ENCODE results near the gene CCDC146.

The CCDC146 gene

DNA sequence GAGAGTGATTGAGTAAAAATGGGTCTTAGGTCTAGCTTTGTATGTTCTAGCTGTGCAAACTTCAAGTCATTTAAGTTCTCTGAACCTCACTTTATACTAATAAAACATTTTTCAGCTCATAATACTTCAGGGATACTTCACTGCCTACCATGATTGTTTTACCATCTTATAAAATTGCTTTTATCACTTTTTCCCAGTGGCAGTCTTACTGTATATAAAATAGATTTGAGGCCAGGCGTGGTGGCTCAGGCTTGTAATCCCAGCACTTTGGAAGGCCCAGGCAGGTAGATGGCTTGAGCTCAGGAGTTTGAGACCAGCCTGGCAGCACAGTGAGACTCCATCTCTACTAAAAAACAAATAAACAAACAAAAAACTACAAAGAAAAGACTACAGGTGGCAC, 59.8 kb downstream of the CCDC146 start:
- H3K9me3 ChIP-seq (ENCODE audit: low read length) = no peaks in the 10 kb centered on the region
- no peaks in the 10 kb centered on the region for H3K36me3 ChIP-seq (ENCODE audit: insufficient read depth, low read length)
- no peak overlapping the region for H3K9ac ChIP-seq (ENCODE audit: low read length)
- no peaks in the 10 kb centered on the region for H3K27me3 ChIP-seq (ENCODE audit: control insufficient read depth in 1 of 2, insufficient read depth in 2 of 2, low read length in 2 of 2)
- no peak overlapping the region for H3K4me3 ChIP-seq (ENCODE audit: low read depth in 1 of 2, low read length in 2 of 2)
- peak overlapping the region; percentile 17 for H3K27ac ChIP-seq (ENCODE audit: low read depth, low read length)
- H3K4me1 ChIP-seq (ENCODE audit: insufficient read depth, low read length) = peaks cover 24% of the 10 kb centered on the region

DNA sequence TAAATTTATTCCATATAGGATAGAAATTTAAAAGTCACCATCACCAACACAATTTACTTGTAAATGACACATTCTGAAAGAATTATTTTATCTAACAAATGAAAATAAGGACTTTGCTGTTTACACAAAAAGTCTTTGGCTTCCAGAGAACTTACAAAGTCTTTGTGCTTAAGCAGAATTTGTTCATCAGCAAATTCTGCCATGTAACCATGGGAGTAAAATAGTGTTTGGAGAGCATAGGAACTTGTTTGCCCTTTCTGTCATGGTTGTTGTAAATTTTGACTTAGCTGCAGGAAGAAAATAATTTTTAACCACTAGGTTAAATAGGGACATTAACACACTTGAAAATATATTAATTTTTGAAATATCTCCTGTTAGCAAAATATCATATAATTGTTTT, 62.0 kb downstream of the CCDC146 start:
- Histone ChIP-seq H3K4me3 (ENCODE audit: low read depth in 1 of 2, low read length in 2 of 2) (no peak overlapping the region), H3K36me3 (ENCODE audit: insufficient read depth, low read length) (no peaks in the 10 kb centered on the region), H3K27me3 (ENCODE audit: control insufficient read depth in 1 of 2, insufficient read depth in 2 of 2, low read length in 2 of 2) (no peaks in the 10 kb centered on the region), H3K9ac (ENCODE audit: low read length) (no peak overlapping the region), H3K4me1 (ENCODE audit: insufficient read depth, low read length) (peaks cover 24% of the 10 kb centered on the region), H3K9me3 (ENCODE audit: low read length) (no peaks in the 10 kb centered on the region), H3K27ac (ENCODE audit: low read depth, low read length) (peak overlapping the region; percentile 54)

DNA sequence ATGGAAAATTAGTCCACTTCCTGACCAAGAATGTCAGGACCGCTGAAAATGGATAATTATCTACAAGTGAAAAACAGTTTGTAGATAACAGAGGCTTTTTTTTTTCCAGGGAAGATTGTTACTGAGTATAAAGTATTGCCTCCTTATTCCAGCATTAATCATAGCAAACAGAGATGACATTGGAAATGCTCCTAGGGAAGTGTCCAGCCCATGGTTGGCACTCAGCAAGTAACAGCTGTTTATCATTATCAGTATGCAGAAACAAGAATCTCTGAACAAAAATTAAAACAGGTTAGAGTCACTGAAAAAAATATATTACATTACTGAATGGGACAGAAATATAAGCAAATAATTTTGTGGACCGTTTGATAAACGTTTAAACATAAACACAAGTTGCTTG, 62.6 kb downstream of the CCDC146 start:
- Histone ChIP-seq H3K9me3 (ENCODE audit: low read length) (no peaks in the 10 kb centered on the region), H3K27ac (ENCODE audit: low read depth, low read length) (peak overlapping the region; percentile 54), H3K9ac (ENCODE audit: low read length) (no peak overlapping the region), H3K36me3 (ENCODE audit: insufficient read depth, low read length) (no peaks in the 10 kb centered on the region), H3K27me3 (ENCODE audit: control insufficient read depth in 1 of 2, insufficient read depth in 2 of 2, low read length in 2 of 2) (no peaks in the 10 kb centered on the region), H3K4me1 (ENCODE audit: insufficient read depth, low read length) (peaks cover 24% of the 10 kb centered on the region), H3K4me3 (ENCODE audit: low read depth in 1 of 2, low read length in 2 of 2) (no peak overlapping the region)

DNA sequence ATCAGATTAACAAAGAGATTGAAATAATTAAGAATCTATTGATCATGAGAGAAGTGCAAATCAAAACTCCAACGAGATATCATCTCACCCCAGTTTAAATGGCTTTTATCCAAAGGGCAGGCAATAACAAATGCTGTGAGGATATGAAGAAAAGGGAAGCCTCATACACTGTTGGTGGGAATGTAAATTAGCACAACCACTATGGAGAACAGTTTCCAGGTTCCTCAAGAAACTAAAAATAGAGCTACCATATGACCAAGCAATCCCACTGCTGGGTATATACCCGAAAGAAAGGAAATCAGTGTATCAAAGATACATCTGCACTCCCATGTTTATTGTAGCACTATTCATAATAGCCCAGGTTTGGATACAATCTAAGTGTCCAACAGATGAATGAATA, 63.5 kb downstream of the CCDC146 start:
- Histone ChIP-seq H3K9me3 (ENCODE audit: low read length) (no peaks in the 10 kb centered on the region), H3K4me1 (ENCODE audit: insufficient read depth, low read length) (peaks cover 24% of the 10 kb centered on the region), H3K9ac (ENCODE audit: low read length) (no peak overlapping the region), H3K36me3 (ENCODE audit: insufficient read depth, low read length) (no peaks in the 10 kb centered on the region), H3K4me3 (ENCODE audit: low read depth in 1 of 2, low read length in 2 of 2) (no peak overlapping the region), H3K27ac (ENCODE audit: low read depth, low read length) (no peak overlapping the region), H3K27me3 (ENCODE audit: control insufficient read depth in 1 of 2, insufficient read depth in 2 of 2, low read length in 2 of 2) (no peaks in the 10 kb centered on the region)

DNA sequence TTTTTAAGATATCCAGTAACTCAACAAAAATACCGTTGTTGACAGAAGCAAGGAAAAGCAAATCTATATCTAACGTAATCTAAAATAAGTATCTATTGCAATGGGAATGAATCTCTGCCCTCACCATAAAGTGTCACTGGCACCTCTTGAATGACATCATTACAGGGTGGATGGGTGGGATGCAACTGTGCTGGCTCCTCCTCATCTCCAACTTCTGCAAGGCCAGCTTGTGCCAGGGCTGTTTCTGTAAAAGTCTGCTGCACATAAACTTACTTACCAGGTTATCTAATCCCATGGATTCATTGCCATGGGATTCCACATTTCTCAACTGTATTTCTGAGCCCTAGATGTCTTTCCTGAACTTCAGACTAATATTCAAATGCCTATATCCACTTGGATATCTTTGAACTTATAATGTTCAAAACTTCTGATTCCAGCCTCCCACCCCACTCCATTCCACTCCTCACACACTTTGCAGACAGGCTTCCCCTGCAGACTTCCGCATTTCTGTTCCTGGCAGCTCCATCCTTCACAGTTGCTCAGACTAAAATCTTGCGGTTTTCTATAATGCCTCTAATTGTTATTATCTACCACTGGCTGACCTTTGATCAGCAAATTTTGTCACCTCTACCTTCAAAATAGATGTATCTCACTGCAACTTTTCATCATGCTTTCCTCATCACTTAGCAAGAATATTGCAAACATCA, 66.5 kb downstream of the CCDC146 start:
- Histone ChIP-seq H3K4me3 (ENCODE audit: low read depth in 1 of 2, low read length in 2 of 2) (no peak overlapping the region), H3K36me3 (ENCODE audit: insufficient read depth, low read length) (no peaks in the 10 kb centered on the region), H3K27ac (ENCODE audit: low read depth, low read length) (no peak overlapping the region), H3K9ac (ENCODE audit: low read length) (no peak overlapping the region), H3K27me3 (ENCODE audit: control insufficient read depth in 1 of 2, insufficient read depth in 2 of 2, low read length in 2 of 2) (no peaks in the 10 kb centered on the region), H3K4me1 (ENCODE audit: insufficient read depth, low read length) (peaks cover 17% of the 10 kb centered on the region), H3K9me3 (ENCODE audit: low read length) (no peaks in the 10 kb centered on the region)

DNA sequence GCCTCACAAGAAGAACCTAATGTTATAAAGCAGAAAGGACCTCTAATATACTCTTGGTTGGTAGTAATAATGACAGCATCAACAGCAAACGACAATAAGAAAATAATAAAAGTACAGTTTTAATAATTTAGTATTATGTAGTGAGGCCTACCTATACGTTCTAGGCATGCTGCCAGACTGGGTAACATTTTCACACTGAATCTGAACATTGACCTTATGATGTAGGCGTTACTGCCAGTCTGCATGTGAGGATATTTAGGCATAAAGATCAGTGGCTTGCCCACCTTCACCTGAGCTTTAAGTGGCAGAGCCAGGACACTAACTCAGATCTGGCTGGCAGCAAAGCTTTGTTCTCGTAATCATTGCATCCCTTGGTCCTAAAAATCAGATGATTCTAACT, 74.7 kb downstream of the CCDC146 start:
- Histone ChIP-seq H3K9ac (ENCODE audit: low read length) (peak overlapping the region; percentile 4), H3K36me3 (ENCODE audit: insufficient read depth, low read length) (no peaks in the 10 kb centered on the region), H3K27me3 (ENCODE audit: control insufficient read depth in 1 of 2, insufficient read depth in 2 of 2, low read length in 2 of 2) (no peaks in the 10 kb centered on the region), H3K4me3 (ENCODE audit: low read depth in 1 of 2, low read length in 2 of 2) (peak overlapping the region in 1 of 2 donors; percentile 87), H3K4me1 (ENCODE audit: insufficient read depth, low read length) (peaks cover 8% of the 10 kb centered on the region), H3K27ac (ENCODE audit: low read depth, low read length) (peak overlapping the region; percentile 27), H3K9me3 (ENCODE audit: low read length) (no peaks in the 10 kb centered on the region)

DNA sequence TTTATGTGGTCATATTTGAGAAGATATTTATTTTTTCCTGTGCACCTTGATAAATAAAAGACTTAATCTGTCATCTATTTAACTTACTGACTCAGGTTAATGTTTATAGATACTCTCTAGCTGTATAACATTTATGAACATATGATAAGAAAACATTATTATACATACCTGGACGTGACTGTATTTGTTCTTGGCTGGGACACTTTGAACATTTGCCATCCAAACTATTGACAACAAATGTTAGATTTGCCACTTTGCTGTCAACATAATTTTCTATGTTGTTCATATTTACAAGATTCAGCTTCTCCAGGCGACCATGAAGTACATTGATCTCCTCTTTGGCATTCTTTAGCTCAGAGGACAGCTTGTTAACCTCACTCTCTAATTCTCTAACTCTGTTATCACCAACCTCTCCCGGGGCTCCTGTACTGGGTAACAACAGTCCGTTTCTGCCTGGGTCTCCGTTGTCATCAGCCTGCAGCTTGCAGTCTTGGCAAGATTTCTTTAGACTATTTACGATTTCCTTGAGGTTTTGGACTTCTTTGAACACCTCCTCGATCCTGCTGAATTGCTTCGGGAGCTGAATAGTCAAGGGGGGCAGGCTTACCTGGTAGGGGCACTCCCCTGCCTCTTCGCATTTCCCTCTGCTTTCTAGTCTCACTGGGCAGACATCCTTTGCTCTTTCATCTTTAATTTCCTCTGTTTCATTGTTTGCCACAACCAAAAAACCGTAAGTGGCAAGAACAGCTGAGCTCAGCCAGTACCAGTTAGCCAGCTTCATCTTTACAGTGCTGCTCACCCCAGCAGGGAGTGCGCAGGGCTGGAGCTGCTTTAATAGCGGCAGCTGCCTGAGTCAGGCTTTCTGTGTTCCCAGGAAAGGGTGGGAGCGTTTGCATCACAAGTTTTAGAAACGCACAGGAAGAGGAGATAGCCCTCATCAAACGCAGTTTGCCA, 76.9 kb downstream of the CCDC146 start, which contains the start of gene FGL2:
TSS of gene FGL2 (minus strand) at position 807 of the 954 bp plus-strand sequence. CDS start at position 781, 26 bp downstream.
- H3K27me3 ChIP-seq (ENCODE audit: control insufficient read depth in 1 of 2, insufficient read depth in 2 of 2, low read length in 2 of 2) = no peaks in the 10 kb centered on the region
- peak within 1 kb of the TSS; percentile 76 for H3K27ac ChIP-seq (ENCODE audit: low read depth, low read length)
- H3K36me3 ChIP-seq (ENCODE audit: insufficient read depth, low read length) = no peaks in the 10 kb centered on the region
- peak within 1 kb of the TSS; percentile 40 to 87 for H3K4me3 ChIP-seq (ENCODE audit: low read depth in 1 of 2, low read length in 2 of 2)
- peak within 1 kb of the TSS; percentile 88 for H3K9ac ChIP-seq (ENCODE audit: low read length)
- peaks cover 8% of the 10 kb centered on the region for H3K4me1 ChIP-seq (ENCODE audit: insufficient read depth, low read length)
- H3K9me3 ChIP-seq (ENCODE audit: low read length) = no peaks in the 10 kb centered on the region

DNA sequence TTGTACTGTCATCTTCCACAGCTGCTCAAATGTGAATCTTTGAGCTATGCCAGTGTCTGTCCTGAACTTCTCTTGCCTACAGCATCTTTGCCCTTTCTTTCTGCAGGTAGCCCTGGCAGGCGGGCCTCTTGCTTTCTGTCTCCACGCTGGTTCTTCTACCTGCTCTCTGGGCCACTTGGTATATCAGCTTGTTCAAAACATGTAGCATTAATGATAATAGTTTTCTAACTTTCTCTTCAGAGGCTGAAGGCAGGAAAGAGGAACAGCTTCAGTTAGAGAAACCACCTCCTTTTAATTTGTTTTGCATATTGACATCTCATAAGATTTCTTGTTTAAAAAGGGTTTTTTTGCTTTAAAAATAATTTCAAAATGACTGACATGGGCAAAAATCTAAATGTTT, 78.1 kb downstream of the CCDC146 start:
- Histone ChIP-seq H3K4me3 (ENCODE audit: low read depth in 1 of 2, low read length in 2 of 2) (peak overlapping the region; percentile 39 to 87), H3K27ac (ENCODE audit: low read depth, low read length) (peak overlapping the region; percentile 76)

DNA sequence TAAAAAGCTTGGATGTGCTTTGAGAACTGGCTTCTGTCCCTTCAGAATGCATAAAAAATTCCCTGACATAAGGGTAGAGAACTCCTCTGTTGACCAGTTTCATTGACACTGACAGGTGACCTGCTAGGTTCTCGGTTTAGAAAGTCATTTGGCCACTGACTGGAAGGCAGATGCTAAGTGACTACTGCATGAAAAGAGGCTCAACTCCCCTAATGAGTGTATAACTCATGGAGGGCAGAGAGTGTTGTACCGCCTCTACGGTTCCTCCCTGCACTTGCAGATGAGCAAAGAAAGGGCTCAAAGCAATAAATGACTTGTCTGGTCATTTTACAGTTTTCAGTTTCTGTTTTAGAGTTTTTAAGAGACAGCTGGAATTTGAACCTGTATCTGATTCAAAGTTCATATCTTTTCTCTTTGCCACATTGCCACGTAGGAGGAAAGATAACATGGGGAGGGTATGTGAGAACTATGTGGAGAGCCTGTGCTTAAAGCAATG, 80.1 kb downstream of the CCDC146 start:
- no peak overlapping the region for H3K4me3 ChIP-seq (ENCODE audit: low read depth in 1 of 2, low read length in 2 of 2)
- no peaks in the 10 kb centered on the region for H3K9me3 ChIP-seq (ENCODE audit: low read length)
- H3K4me1 ChIP-seq (ENCODE audit: insufficient read depth, low read length) = peaks cover 8% of the 10 kb centered on the region
- no peak overlapping the region for H3K27ac ChIP-seq (ENCODE audit: low read depth, low read length)
- no peaks in the 10 kb centered on the region for H3K36me3 ChIP-seq (ENCODE audit: insufficient read depth, low read length)
- H3K27me3 ChIP-seq (ENCODE audit: control insufficient read depth in 1 of 2, insufficient read depth in 2 of 2, low read length in 2 of 2) = no peaks in the 10 kb centered on the region
- H3K9ac ChIP-seq (ENCODE audit: low read length) = no peak overlapping the region

More for the DNA sequence above, 78.1 kb downstream of the CCDC146 start:
- peaks cover 8% of the 10 kb centered on the region for H3K4me1 ChIP-seq (ENCODE audit: insufficient read depth, low read length)
- H3K9ac ChIP-seq (ENCODE audit: low read length) = no peak overlapping the region
- no peaks in the 10 kb centered on the region for H3K9me3 ChIP-seq (ENCODE audit: low read length)
- H3K36me3 ChIP-seq (ENCODE audit: insufficient read depth, low read length) = no peaks in the 10 kb centered on the region
- H3K27me3 ChIP-seq (ENCODE audit: control insufficient read depth in 1 of 2, insufficient read depth in 2 of 2, low read length in 2 of 2) = no peaks in the 10 kb centered on the region

DNA sequence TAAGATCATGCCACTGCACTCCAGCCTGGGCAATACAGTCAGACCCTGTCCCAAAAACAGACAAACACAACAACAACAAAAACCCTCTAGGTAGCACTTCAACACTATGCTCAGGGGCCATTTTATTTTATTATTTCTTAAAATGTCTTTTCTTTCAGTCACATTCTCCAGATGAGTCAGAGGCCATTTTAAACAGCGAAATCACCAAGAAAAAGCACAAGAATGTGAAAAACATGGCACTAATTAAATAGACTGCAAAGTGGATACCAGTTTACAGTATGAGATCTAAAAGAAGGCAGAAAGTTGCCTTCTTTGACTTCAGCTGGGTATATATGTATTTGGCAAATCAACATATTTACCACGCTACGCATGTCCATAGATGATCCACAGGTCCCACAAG, 83.3 kb downstream of the CCDC146 start:
- Histone ChIP-seq H3K36me3 (ENCODE audit: insufficient read depth, low read length) (no peaks in the 10 kb centered on the region), H3K27ac (ENCODE audit: low read depth, low read length) (no peak overlapping the region), H3K9me3 (ENCODE audit: low read length) (no peaks in the 10 kb centered on the region), H3K27me3 (ENCODE audit: control insufficient read depth in 1 of 2, insufficient read depth in 2 of 2, low read length in 2 of 2) (no peaks in the 10 kb centered on the region), H3K4me3 (ENCODE audit: low read depth in 1 of 2, low read length in 2 of 2) (no peak overlapping the region), H3K4me1 (ENCODE audit: insufficient read depth, low read length) (peaks cover 4% of the 10 kb centered on the region), H3K9ac (ENCODE audit: low read length) (no peak overlapping the region)

DNA sequence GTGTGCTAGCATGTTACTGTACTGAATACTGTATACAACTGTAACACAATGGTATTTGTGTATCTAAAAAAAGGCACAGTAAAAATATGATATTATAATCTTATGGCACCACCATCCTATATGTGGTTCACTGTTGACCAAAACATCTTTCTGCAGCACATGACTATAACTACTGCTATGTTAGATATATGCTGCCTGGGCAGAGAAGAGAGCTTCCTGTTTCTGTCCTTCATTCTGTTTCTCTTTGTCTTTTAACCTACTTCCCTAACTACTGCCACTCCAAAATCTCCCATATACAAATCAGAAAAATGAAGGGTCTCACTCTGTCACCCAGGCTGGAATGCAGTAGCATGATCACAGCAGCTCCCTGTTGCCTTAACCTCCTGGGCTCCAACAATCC, 86.0 kb downstream of the CCDC146 start:
- H3K9me3 ChIP-seq (ENCODE audit: low read length) = no peaks in the 10 kb centered on the region
- H3K4me3 ChIP-seq (ENCODE audit: low read depth in 1 of 2, low read length in 2 of 2) = no peak overlapping the region
- H3K27me3 ChIP-seq (ENCODE audit: control insufficient read depth in 1 of 2, insufficient read depth in 2 of 2, low read length in 2 of 2) = no peaks in the 10 kb centered on the region
- H3K4me1 ChIP-seq (ENCODE audit: insufficient read depth, low read length) = no peaks in the 10 kb centered on the region
- no peak overlapping the region for H3K27ac ChIP-seq (ENCODE audit: low read depth, low read length)
- no peak overlapping the region for H3K9ac ChIP-seq (ENCODE audit: low read length)
- no peaks in the 10 kb centered on the region for H3K36me3 ChIP-seq (ENCODE audit: insufficient read depth, low read length)

Measured in muscle layer of colon (tissue), 2 donors.